ENCODE results near the gene DIO3.

GRCh38 chr14:101593411-101594238 is 32.3 kb downstream of the DIO3 start:
- TF ChIP-seq, protein P1, sequence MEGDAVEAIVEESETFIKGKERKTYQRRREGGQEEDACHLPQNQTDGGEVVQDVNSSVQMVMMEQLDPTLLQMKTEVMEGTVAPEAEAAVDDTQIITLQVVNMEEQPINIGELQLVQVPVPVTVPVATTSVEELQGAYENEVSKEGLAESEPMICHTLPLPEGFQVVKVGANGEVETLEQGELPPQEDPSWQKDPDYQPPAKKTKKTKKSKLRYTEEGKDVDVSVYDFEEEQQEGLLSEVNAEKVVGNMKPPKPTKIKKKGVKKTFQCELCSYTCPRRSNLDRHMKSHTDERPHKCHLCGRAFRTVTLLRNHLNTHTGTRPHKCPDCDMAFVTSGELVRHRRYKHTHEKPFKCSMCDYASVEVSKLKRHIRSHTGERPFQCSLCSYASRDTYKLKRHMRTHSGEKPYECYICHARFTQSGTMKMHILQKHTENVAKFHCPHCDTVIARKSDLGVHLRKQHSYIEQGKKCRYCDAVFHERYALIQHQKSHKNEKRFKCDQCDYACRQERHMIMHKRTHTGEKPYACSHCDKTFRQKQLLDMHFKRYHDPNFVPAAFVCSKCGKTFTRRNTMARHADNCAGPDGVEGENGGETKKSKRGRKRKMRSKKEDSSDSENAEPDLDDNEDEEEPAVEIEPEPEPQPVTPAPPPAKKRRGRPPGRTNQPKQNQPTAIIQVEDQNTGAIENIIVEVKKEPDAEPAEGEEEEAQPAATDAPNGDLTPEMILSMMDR (IDR thresholded peaks at IDR 0.05): no peak
- TF ChIP-seq ZFX (IDR thresholded peaks at IDR 0.05; ENCODE audit: borderline replicate concordance): no peak
